Forelimb muscle (tissue), 1 donor: ENCODE data around the gene ABCA8. TPM values are rescaled to one million over a fixed set of nuclear protein-coding genes. Genes with fewer than 3 reads are reported as not detected.

Experiments
- DNase-seq: peaks from one replicate; pipeline ENCODE4 v3.0.0-alpha.2; 2013; ENCODE audit warnings: low read depth
- polyA plus RNA-seq: library from polyadenylated mRNA; unstranded; fragments of 120-200 nt; gene quantifications from one replicate; pipeline ENCODE4 v1.2.1, GENCODE V29; 2013; ENCODE audit not compliant: insufficient read length

ABCA8 gene
- polyA plus RNA-seq, 1 donor: 55.9 TPM

GRCh38 chr17:68942389-68942788, 12.8 kb downstream of the ABCA8 start:
- no peak for DNase-seq

GRCh38 chr17:68941761-68942160, 13.4 kb downstream of the ABCA8 start:
- no peak for DNase-seq

- no peak for DNase-seq
Measured at GRCh38 chr17:68939195-68939594, 16.0 kb downstream of the ABCA8 start.

GRCh38 chr17:68937890-68938514, 17.2 kb downstream of the ABCA8 start:
- DNase-seq: no peak

GRCh38 chr17:68927516-68927915, 27.7 kb downstream of the ABCA8 start:
- no peak for DNase-seq

GRCh38 chr17:68924793-68925720, 30.1 kb downstream of the ABCA8 start:
- no peak for DNase-seq

GRCh38 chr17:68910789-68911431, 44.3 kb downstream of the ABCA8 start:
- DNase-seq: no peak

- DNase-seq: no peak
Measured at GRCh38 chr17:68910251-68910705, 44.9 kb downstream of the ABCA8 start.

GRCh38 chr17:68909066-68909465, 46.1 kb downstream of the ABCA8 start:
- DNase-seq: peak; percentile 75

- no peak for DNase-seq
Measured at GRCh38 chr17:68908045-68908444, 47.1 kb downstream of the ABCA8 start.

- DNase-seq: peak; percentile 38
Measured at GRCh38 chr17:68906638-68907037, 48.6 kb downstream of the ABCA8 start.

GRCh38 chr17:68903286-68903685, 51.9 kb downstream of the ABCA8 start:
- no peak for DNase-seq

- no peak for DNase-seq
Measured at GRCh38 chr17:68897557-68897956, 57.6 kb downstream of the ABCA8 start.

GRCh38 chr17:68892658-68893057, 62.5 kb downstream of the ABCA8 start:
- no peak for DNase-seq

GRCh38 chr17:68892193-68892592, 63.0 kb downstream of the ABCA8 start:
- DNase-seq: no peak

- DNase-seq: no peak
Measured at GRCh38 chr17:68886401-68886800, 68.8 kb downstream of the ABCA8 start.

- no peak for DNase-seq
Measured at GRCh38 chr17:68884888-68885287, 70.3 kb downstream of the ABCA8 start.

GRCh38 chr17:68878226-68878885, 76.8 kb downstream of the ABCA8 start:
- DNase-seq: peak; percentile 47

GRCh38 chr17:68871447-68871846, 83.7 kb downstream of the ABCA8 start:
- no peak for DNase-seq

GRCh38 chr17:68870976-68871375, 84.2 kb downstream of the ABCA8 start:
- DNase-seq: no peak

GRCh38 chr17:68870161-68870826, 84.9 kb downstream of the ABCA8 start:
- no peak for DNase-seq
